Neutrophil (primary cell): ENCODE results near the gene PLEKHA4.

Experiments
- H3K27ac ChIP-seq: fragments of 200-600 bp; sonication (generic); 2 replicates; pipeline ENCODE4 v1.5.1; 2016; ENCODE audit warnings: mild to moderate bottlenecking, moderate library complexity
- H3K27me3 ChIP-seq: fragments of 200-600 bp; sonication (generic); 2 replicates; pipeline ENCODE4 v1.6.0; 2016; ENCODE audit warnings: mild to moderate bottlenecking
- H3K36me3 ChIP-seq: fragments of 200-600 bp; sonication (generic); 2 replicates; pipeline ENCODE4 v1.5.1; 2017
- H3K4me1 ChIP-seq, 2 experiments: fragments of 200-600 bp in 1 of 2; sonication (generic) in 1 of 2; 1 replicate in 1 of 2; 2 replicates in 1 of 2; pipeline versions ENCODE4 v1.5.1 to v1.6.1; 2013 to 2016; ENCODE audit warnings: low read depth in 1 of 2, low read length in 1 of 2, mild to moderate bottlenecking in 1 of 2, moderate library complexity in 1 of 2; ENCODE audit not compliant: control insufficient read depth in 1 of 2, insufficient read depth in 1 of 2
- H3K4me3 ChIP-seq, 2 experiments: fragments of 200-600 bp in 1 of 2; sonication (generic) in 1 of 2; 1 replicate in 1 of 2; 2 replicates in 1 of 2; pipeline ENCODE4 v1.5.1; 2013 to 2016; ENCODE audit warnings: low read depth in 1 of 2, low read length in 1 of 2, mild to moderate bottlenecking in 1 of 2, moderate library complexity in 1 of 2
- H3K9me3 ChIP-seq: fragments of 200-600 bp; sonication (generic); 2 replicates; pipeline ENCODE4 v1.5.1; 2016
- CTCF ChIP-seq: fragments of 200-600 bp; sonication (generic); IDR thresholded peaks from 2 replicates; pipeline ENCODE4 v1.5.1; 2016; ENCODE audit warnings: antibody characterized with exemption

Gene PLEKHA4

GRCh38 chr19:48867746-48868113 is 687 bp downstream of the PLEKHA4 start:
- TF ChIP-seq CTCF: no peak
- Histone ChIP-seq H3K4me3 (no peak overlapping the region), H3K4me1 (peaks cover 3 to 7% of the 10 kb centered on the region in 2 experiments), H3K36me3 (no peaks in the 10 kb centered on the region), H3K9me3 (no peaks in the 10 kb centered on the region), H3K27me3 (peaks cover 16% of the 10 kb centered on the region), H3K27ac (no peak overlapping the region)

GRCh38 chr19:48867123-48867745 is 1.2 kb downstream of the PLEKHA4 start:
- Histone ChIP-seq H3K27me3 (peaks cover 16% of the 10 kb centered on the region), H3K4me1 (peaks cover 3 to 6% of the 10 kb centered on the region in 2 experiments), H3K27ac (no peak overlapping the region), H3K9me3 (no peaks in the 10 kb centered on the region), H3K36me3 (no peaks in the 10 kb centered on the region), H3K4me3 (no peak overlapping the region)
- TF ChIP-seq CTCF: no peak

- Histone ChIP-seq H3K4me1 (peaks cover 0 to under 1% of the 10 kb centered on the region in 2 experiments), H3K27ac (no peak overlapping the region), H3K4me3 (no peak overlapping the region), H3K36me3 (no peaks in the 10 kb centered on the region), H3K9me3 (no peaks in the 10 kb centered on the region), H3K27me3 (peaks cover 16% of the 10 kb centered on the region)
- TF ChIP-seq CTCF: no peak
Observed at GRCh38 chr19:48866692-48867091, 1.7 kb downstream of the PLEKHA4 start.

- Histone ChIP-seq H3K4me3 (no peak overlapping the region), H3K4me1 (peaks cover 4 to 10% of the 10 kb centered on the region in 2 experiments), H3K27me3 (peaks cover 20% of the 10 kb centered on the region), H3K27ac (no peak overlapping the region), H3K36me3 (no peaks in the 10 kb centered on the region), H3K9me3 (no peaks in the 10 kb centered on the region)
- no peak for TF ChIP-seq CTCF
Observed at GRCh38 chr19:48862827-48863226, 5.6 kb downstream of the PLEKHA4 start.

GRCh38 chr19:48861313-48861712 is 7.1 kb downstream of the PLEKHA4 start:
- Histone ChIP-seq H3K27me3 (peaks cover 5% of the 10 kb centered on the region), H3K4me3 (no peak overlapping the region), H3K27ac (no peak overlapping the region), H3K9me3 (no peaks in the 10 kb centered on the region), H3K36me3 (no peaks in the 10 kb centered on the region), H3K4me1 (peaks cover 4 to 10% of the 10 kb centered on the region in 2 experiments)
- no peak for TF ChIP-seq CTCF
